HG03571 (cell line): Measurements from ENCODE around the gene HEYL.

Source experiments
- ATAC-seq: cut with Tn5 transposase; IDR thresholded peaks from one replicate; pipeline ENCODE4 v1.9.1; 2021; ENCODE audit not compliant: unreplicated experiment

Gene HEYL

GRCh38 chr1:39639305-39640130 is at the start of gene HEYL:
Gene HEYL, minus strand, starts transcription at chr1:39639643. Its CDS starts 18 bp downstream, at chr1:39639625.
- no peak for ATAC-seq

DNA sequence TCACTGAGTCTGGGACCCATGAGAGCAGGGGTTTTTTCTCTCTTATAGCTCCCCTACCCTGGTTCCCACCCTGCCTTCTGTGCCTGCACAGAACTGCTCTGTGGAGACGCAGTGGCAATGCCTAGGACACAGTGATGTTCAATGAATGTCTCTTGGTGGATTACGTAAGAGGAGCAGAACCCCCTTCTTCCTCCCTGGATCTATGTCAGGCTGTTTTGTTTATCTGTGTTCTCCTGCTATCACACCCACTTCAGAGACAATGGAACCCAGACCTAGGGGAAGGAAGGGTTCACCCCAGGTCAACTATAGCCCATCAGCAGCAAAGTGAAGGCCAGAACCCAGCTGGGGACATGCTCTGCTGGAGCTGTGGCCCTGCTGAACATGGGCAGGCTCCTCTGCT is 49.8 kb upstream of the HEYL start:
- ATAC-seq = no peak

GRCh38 chr1:39688706-39689105 is 49.3 kb upstream of the HEYL start:
- ATAC-seq = no peak

- ATAC-seq = no peak
Observed at GRCh38 chr1:39687243-39687642, 47.8 kb upstream of the HEYL start.

GRCh38 chr1:39685071-39685470 is 45.6 kb upstream of the HEYL start:
- ATAC-seq = no peak

GRCh38 chr1:39684313-39684664 is 44.8 kb upstream of the HEYL start:
- no peak for ATAC-seq

GRCh38 chr1:39683591-39684312 is 44.3 kb upstream of the HEYL start:
- no peak for ATAC-seq

- ATAC-seq = no peak
Observed at GRCh38 chr1:39681999-39682398, 42.6 kb upstream of the HEYL start.

- no peak for ATAC-seq
Observed at GRCh38 chr1:39681294-39681693, 41.9 kb upstream of the HEYL start.

DNA sequence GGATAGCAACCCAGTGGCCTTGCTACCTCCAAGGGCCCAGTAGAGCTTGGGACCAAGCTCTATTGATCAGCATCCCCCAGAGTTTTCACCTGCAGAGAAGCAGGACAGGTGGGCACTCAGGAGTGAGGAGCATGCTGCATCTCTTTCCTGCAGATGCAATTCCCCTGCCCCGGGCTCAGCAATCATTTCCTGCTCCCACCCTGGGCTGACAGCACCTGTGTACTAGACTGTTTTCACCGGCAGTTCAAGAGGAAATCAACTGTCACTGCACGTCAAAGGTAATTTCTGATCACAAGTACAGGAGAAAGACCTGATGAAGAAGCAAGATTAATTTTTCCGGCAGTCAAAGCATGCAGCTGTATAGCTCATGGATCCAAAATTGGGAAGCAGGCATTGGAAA is 41.3 kb upstream of the HEYL start:
- ATAC-seq = no peak

- no peak for ATAC-seq
Observed at GRCh38 chr1:39679821-39680220, 40.4 kb upstream of the HEYL start.

- no peak for ATAC-seq
Observed at GRCh38 chr1:39678889-39679288, 39.4 kb upstream of the HEYL start.

GRCh38 chr1:39677645-39678044 is 38.2 kb upstream of the HEYL start:
- ATAC-seq = no peak

DNA sequence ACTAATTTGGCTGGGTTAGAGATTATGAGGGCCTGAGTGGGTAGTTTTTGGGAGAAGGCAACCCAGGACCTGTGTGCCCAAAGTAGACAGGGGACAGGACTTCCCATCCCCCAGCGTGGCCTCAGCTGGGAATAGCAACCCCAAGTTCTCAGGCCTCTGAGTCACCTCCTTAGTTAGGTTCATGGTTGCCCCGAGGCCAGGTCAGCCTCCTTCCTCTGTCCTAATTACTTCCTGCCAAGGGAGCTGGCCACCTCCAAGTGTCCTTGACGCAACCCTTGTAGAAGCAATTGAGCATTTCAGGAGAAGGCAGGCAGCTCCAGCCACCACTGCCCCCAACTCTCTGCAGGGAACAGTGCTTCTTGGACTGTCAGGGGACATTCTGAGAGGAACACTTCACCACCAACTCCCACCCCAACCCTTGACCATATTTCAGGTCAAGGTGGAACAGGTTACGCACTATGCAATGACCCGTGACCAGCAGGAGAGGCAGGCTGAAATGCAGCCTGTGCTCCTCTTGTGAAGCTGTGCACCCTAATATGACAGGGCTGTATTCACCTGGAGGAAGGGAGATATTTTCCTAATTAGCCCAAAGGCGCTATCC is 37.6 kb upstream of the HEYL start:
- ATAC-seq = no peak

GRCh38 chr1:39675220-39675619 is 35.8 kb upstream of the HEYL start:
- no peak for ATAC-seq

DNA sequence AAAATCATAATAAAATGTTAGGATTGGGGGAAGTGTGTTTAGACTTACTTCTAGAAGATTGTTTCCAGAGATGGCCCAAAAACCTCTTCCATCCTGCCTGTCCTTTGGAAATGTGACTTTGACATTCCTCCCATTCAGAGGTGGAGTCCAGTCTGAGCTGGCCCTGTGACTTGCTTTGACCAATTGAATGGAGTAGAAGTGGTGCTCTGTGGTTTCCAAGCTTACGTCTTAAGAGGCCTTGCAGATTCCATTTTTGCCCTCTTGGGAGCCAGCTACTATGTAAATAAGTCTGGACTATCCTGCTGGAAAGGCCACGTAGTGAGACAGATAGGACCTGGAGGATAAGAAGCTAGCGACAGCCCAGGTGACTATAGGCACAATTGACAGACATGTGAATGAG is 33.8 kb upstream of the HEYL start:
- ATAC-seq = no peak

DNA sequence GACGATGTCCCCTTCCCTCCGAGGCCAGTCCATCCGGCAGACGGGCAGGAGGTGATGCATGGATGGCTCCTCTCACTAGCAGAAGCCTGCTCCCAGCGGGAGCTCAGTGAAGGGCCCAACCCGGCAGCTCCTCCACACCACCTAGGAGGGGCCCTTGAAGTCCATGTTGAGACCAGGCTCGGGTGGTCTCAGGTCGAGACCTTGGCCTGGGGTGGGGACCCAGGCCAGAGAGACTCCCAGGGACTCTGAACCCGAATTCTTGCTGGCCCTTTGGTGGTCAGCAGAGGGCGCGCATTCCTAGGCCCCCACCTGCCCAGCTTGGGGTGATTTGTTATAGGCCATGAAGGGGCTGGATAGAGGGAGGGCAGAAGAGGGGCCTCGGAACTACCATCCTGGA is 33.1 kb upstream of the HEYL start:
- no peak for ATAC-seq

- no peak for ATAC-seq
Observed at GRCh38 chr1:39671793-39672550, 32.5 kb upstream of the HEYL start, which contains the start of gene NT5C1A. Gene NT5C1A, minus strand, starts transcription at chr1:39672107. Its CDS starts 69 bp downstream, at chr1:39672038.

GRCh38 chr1:39671433-39671792 is 32.0 kb upstream of the HEYL start:
- ATAC-seq = no peak

DNA sequence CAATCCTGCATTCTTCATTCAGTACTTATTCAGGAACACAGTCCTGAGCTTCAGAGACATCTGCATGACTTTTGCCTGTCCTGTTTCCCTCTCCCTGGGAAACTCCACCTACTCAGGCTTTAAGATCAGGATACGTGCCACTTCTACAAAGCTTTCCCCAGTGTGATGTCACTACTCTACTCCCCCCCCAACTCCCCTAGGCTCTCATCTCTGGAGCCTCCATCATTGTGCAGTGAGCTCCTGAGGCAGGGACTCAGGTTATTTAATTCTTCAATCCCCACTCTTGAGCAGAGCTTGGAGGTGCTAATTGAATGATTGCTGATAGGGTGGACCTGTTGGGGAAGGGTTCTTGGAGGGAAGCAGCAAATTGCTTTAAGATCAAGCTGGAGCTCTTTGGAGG is 31.2 kb upstream of the HEYL start:
- no peak for ATAC-seq

DNA sequence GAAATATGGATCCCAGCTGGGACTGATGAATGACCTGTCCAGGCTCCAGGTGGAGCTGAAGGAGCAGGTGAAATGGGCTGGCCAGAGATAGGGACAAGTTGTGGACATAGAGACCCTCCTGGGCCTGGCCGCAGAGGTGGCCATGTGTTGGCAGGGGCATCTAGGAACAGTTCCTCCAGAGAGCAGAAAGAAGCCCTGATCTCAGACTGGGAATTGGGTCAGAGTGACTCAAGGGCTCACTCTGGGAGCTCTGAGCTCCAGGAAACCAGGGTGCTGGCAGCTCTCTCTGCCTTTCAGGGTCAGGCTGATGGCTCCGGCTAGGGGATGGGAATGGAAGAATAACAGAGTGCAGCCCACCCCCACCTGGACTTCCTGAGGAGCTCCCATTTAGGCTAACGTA is 29.5 kb upstream of the HEYL start:
- ATAC-seq = no peak
